ENCODE measurements around the gene TBX1.

DNA sequence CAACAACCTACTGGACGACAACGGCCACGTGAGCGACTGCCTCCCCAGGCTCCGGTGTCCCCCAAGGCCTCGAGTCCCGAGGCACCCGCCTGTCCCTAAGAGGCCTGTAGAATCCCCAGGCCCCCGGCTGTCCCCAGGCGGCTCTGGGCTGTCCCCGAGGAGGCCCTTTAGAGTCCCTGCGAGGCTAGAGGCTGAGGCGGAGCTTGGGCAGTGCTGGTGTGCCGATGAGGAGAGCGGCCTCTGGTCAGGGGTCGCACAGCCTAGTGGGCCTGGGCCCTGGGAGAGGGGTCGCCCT lies 3.7 kb downstream of the TBX1 start:
- TF ChIP-seq CTCF (IDR thresholded peaks at IDR 0.05; ENCODE audit: insufficient read depth, low read length, poor library complexity, severe bottlenecking): no peak
- no peak for TF ChIP-seq EZH2phosphoT487 (conservative IDR thresholded peaks at IDR 0.05; ENCODE audit: low read length)
